ENCODE data around the gene PARD3. TPM values are rescaled to one million over a fixed set of nuclear protein-coding genes. Genes with fewer than 3 reads are reported as not detected.
"Not testable (repeated sequence)": the region's sequence is repeated elsewhere in the genome, so short reads cannot be mapped to it uniquely, and the experiment has no call there.

The PARD3 gene
- total RNA-seq, 1 experiment from 2014 or later: 19.3 TPM

DNA sequence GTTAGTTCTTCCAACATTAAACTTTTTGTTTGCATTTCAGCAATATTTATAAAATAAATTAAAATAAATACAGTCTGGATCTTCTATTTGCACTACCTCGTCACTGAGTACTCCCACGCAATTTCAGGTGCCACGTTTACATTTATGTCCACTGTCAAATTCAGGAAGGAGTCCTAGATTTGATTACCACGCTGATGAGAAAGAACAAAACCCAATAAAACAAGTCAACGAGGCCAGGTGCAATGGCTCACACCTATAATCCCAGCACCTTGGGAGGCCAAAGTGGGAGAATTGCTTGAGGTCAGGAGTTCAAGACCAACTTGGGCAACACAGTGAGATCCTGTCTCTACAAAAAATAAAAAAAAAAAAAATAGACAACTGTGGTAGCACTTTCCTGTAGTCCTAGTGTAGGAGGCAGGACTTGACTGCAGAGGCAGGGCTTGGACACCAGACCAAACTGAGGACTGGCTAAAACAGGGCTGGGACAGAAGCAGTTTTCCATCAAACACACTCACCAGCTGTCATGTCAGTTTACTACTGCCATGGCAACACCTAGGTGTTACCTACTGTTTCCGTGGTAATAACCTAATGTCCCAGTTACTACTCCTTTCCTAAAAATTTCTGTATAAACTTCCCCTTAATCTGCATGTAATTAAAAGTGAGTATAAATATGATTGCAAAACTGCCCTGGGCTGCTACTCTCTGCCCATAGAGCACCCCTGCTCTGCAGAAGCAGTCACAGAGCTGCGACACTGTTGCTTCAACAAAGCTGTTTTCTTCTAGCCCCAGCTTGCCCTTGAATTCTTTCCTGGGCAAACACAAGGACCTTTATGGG is 341.7 kb downstream of the PARD3 start:
- DNase-seq (ENCODE audit: low spot score): no peak

DNA sequence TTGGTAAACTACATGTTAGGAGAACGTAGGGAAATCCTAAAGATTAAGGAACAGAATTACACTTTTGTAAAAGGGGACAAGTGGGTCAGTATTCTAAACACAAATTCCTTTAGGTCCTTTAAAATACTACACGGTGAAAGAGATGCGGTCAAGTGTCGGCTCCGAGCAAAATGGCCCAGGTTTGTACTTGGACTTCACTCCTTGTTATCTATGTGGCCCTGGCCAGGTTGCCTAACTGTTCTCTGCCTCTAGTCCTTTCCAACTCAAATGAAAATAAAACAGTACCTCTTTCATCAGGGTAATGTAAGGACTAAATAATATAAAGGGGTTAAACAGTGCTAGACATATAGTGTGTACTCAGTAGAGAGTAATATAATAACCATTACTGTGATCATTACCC is 344.8 kb downstream of the PARD3 start:
- no peak for DNase-seq (ENCODE audit: low spot score)

DNA sequence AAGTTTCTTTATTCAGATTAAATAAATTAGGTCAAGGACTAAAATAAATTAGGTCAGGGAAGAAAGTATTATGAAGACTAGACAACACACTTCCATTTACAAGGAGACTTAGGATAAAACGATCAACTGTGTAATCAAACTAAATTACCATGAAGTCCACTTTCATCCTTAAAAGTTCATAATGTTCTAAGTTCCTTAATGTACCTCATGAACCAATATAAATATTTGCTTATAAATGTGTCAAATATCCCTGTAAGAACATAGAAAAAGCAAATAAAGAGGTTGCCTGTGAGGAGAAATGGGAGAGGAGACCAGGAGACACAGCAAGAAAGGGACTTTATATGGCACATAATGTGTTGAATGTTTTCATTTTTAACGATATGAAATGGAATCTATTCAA is 345.6 kb downstream of the PARD3 start:
- no peak for DNase-seq (ENCODE audit: low spot score)

DNA sequence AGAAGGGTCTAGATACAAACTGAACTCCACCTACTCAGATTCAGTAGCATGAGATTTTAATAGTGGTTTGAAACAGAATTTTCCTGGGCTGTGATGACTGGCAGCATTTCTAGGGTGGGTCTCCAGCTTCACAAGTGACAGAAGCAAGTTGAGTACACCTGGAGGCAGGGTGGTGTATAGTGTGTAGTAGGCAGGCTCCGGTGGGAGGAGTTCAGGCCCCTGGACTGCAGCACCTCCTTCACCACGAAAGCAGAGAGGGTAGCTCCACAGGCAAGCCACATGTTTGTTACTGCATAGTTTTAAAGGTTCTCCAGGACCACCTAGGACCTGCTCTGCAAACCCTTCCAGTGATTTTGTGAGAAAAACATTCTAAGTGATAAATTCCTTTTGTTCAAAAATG is 347.2 kb downstream of the PARD3 start:
- DNase-seq (ENCODE audit: low spot score): no peak

DNA sequence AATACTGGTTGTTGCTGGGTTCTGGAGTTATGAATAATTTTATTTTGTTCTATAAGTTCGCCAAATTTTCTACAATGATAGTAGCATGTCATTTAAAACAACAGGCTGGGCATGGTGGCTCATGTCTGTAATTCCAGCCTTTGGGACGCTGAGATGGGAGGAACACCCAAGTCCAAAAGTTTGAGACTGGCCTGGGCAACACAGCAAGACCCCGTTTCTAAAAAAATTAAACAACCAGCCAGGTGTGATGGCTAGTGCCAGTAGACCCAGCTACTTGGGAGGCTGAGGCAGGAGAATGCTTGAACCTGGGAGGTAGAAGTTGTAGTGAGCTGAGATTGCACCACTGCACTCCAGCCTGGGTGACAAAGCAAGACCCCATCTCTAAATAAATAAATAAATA is 347.7 kb downstream of the PARD3 start:
- DNase-seq (ENCODE audit: low spot score): no peak

DNA sequence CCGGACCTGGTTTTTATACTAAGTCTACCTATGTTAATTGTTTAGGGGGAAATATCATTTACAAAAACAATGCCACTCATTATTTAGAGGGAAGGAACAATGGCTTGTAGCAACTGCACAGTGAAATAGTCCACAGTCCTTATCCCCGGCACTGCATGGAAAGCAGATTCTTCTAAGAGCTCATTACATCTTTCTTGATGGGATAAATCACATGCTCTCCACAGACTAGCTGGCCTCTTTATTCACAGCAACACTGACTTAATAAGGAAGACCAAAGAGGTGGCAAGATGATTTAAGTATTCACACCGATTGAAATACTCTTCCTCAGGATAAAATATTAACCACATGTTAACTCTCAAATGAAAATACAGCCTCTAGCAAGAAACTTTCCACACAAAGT is 349.4 kb downstream of the PARD3 start:
- no peak for DNase-seq (ENCODE audit: low spot score)

DNA sequence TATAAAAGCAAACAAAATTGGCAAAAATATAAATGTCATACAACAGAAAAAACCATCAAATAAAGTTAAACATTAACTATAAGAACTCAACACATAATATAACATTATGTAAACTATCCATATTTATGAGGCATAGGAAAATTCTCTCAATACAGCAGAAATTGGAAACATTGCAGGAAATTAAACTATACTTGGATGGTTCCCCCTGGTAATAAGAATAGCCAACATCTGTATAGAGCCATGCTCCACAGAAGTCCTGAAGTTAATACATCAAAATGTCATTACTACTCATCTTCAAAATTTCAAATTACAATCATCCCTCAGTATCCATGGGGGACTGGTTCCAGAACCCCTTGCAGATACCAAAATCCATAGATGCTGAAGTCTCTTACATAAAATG is 350.5 kb downstream of the PARD3 start:
- DNase-seq (ENCODE audit: low spot score): no peak

DNA sequence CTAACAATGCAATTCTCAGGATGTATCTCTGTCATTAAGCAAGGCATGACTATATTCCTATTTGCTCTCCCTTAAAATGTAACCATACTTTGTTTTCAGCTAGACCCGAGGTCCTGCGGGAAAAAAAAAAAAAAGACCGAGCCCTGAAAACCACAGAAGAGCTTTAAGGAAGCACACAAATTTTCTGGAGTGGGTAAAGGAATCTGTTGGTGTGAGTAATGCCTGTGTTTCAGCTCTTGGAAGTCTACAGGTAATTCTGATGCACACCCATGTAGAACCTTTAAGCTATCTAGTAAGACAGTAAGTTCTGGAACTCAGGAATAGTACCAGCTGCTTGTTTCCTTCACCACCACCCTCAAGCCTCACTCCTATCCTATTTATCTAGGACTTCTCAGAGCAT is 351.1 kb downstream of the PARD3 start:
- DNase-seq (ENCODE audit: low spot score): no peak

DNA sequence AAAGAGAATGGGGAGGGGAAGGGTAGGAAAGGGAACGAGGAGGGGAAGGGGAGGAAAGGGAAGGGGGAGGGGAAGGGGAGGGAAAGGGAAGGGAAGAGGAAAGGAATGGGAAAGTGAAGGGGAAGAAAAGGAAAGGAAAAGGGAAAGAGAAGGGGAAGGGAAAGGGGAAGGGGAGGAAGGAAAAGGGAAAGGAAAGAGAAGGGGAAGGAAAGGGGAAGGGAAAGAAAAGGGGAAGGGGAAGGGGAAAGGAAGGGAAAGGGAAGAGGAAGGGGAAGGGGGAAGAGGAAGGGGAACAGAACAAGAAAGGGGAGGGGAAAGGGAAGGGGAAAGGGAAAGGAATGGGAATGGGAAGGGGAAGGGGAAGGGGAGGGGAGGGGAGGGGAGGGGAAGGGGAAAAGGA is 352.1 kb downstream of the PARD3 start:
- no peak for DNase-seq (ENCODE audit: low spot score)

DNA sequence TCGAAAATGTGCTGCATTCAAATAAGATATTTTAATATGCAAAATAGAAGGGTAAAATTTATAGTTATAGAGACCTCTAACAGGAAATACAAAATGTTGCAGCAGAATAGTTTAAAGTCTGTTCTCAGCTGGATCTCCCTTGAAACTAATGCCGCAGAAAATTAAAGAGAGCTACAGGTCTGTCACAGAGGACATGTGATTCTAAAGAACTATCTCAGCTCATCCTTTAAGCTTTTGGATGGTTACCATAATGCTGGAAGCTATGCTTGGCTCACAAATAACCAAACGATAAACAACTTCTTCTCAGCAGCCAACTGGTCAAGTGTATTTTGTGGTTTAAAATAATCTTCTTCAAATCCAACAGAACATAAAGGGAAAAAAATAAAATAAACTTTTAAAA is 353.0 kb downstream of the PARD3 start:
- DNase-seq (ENCODE audit: low spot score): no peak

DNA sequence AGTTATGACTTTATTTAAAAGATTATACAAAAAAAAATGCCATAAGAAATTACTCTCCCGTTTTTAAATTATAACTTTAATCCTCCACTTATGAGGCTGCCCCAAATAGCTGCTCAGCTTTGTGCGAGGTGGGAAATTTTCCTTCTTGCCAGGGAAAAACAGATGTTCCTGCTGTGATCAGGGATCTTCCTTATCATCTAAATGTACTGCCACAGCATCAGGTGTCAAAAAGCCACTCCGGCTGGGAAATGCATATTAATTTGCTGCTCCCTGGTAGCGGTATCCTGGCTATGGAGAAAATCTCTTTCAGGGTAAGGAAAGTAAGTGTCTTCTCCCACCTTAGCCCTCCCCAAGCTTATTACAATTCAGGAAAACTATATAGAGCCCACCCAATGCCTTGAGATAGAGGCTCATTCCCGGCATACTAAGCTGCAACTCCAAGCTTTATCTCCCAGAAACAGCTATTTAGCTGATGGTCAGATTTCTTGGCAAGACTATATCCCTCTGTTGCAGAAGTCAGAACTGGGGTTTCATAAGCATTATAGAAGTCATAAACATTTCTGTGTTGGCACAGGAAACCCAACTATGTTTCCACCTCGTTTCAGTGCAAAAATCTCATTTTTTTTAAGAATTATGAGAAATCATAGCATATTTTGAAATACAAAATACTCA is 360.4 kb downstream of the PARD3 start:
- no peak for DNase-seq (ENCODE audit: low spot score)

DNA sequence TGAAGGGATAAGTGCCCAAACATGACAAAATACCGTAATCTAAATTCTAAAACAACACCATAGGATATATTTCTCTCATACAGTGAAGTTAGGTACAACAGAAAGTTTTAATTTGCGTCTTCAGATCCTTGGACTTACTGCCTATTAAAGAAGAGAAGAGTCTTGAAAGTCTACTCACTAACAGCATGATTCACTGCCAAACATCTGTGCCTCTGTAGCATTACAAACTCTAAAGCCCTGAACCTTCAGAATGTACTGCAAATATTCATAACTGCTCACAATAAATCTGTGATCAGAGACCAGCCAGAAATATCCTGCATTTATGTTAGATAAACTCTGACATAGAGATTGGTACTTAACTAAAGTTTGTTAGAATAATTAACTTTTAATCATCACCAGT is 365.3 kb downstream of the PARD3 start:
- no peak for DNase-seq (ENCODE audit: low spot score)

DNA sequence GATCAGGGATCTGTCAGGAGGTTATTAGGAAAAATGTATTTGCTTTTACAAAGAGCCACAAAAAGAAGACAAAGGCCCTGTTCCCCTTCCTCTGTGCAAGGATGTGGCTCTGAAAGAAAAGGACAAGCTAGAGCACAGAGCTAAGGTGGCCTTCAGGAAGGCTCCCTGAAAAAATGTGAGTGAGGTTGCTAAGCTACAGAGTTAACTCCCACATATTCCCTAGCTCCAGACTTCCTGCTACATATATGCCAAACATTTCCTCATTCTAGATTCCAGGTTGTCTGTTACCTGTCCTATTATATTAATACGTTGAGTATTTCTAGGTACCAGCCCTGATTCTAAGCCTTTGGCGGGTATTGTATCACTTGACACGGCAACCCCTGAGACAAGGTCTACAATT is 369.0 kb downstream of the PARD3 start:
- DNase-seq (ENCODE audit: low spot score): no peak

DNA sequence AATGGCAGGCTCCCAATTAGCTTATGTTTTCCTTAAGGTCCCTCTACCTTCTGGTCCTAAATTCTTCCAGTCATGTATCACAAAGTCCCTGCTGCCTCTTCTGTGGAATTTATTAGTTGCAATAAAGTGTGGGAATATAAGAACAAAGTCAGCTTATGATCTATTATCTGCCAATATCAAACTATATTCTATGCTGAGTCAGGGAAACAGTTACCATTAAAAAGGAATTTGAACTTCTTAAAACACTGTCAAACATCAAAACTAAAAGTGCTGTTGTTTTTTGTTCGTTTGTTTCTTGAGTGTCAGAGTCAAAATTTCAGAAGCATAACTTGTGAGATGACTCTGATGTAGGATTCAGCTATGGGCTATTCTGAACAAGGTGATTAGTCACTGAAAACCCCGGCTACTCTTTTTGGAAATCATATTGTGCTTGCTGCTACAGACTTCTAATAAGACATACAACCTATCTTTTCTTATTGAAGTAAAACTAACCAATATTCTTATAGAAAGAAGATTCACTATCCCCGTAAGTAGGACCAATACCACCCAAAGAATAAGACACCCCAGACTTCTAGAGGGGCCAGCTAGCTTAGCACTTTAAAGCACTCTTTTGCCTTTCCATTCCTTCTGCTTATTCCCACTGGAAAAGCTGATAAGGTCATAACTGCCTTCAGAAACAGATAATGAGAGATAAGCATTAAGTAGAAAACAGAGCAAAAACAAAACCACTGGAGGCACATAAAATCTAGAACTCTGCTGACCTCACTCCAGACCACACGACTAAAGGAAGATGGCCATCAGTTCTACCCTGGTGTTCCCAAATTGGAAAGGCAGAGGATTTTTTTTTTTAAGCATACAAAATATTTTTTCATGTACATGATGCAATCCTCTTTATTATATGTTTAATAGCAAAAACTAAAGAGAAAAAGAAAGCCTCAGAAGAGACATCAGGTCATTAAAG is 370.6 kb downstream of the PARD3 start:
- no peak for DNase-seq (ENCODE audit: low spot score)

DNA sequence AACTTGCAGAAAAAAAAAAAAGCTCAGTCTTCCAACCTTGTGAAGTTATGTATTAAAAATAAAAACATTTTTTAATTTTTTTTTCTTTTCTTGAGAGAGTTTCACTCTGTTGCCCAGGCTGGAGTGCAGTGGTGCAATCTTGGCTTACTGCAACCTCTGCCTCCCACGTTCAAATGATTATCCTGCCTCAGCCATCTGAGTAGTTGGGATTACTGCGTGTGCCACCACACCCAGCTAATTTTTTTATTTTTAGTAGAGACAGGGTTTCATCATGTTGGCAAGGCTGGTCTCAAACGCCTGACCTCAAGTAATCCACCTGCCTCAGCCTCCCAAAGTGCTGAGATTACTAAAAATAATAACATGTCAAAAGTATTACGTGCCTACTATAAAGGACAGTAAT is 375.7 kb downstream of the PARD3 start:
- DNase-seq (ENCODE audit: low spot score): not testable (repeated sequence)

DNA sequence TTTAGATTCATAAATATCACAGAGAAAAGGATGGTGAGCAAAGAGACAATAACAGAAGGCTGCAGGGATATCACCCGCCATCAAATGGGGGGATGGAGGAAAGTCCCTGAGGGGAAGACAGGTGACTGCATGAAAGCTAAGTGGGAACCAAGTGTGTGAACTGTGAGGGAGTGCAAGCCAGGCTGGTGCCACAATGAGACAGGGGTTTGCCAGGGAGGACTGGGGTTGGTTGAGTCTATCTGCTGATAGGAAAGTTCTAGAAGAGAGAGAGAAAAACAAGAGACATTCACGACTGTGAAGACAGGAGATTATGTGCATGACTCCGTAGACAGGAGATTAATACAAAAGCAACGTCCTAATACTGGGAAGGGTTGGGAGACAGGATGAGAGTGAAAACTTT is 376.4 kb downstream of the PARD3 start:
- DNase-seq (ENCODE audit: low spot score): no peak

DNA sequence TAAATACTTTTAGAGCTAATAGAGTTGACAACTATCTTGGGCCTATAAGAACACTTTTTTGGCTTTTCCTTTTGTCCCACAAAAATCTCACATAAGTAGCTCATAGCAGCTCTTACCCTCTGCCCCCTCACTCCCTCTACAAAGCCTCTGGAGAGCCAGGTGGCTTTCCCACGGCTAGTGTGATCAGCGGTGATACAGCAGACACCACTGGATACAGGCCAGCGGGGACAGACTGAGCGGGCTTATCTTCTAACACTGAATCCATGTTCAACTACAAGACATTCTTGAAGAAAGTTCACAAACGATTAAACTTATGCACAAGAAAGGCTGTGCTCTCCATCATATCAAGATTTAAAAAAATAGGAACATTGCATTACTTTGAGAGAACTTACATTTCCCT is 377.2 kb downstream of the PARD3 start:
- no peak for DNase-seq (ENCODE audit: low spot score)

DNA sequence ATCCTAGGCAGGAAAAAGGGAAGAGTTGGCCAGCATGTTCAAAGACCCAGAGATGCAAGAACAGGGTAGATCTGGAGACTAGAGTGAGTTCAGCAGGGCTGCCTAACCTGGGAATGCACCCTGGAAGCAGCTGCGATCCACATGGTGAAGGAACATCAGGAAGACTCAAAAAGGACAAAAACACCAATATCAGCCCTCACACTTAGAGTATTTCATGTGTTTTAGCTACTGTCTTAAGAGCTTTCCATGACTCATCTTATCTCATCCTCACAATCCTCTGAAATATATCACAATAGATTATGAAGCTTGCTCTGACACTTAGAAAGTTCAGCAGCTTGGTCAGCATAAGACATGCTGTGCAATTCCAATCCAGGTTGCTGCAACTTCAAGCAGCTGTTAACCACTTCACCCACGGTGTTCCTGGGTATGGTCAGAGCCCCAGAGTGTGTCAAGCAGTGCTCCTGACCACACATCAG is 380.9 kb downstream of the PARD3 start:
- no peak for DNase-seq (ENCODE audit: low spot score)

DNA sequence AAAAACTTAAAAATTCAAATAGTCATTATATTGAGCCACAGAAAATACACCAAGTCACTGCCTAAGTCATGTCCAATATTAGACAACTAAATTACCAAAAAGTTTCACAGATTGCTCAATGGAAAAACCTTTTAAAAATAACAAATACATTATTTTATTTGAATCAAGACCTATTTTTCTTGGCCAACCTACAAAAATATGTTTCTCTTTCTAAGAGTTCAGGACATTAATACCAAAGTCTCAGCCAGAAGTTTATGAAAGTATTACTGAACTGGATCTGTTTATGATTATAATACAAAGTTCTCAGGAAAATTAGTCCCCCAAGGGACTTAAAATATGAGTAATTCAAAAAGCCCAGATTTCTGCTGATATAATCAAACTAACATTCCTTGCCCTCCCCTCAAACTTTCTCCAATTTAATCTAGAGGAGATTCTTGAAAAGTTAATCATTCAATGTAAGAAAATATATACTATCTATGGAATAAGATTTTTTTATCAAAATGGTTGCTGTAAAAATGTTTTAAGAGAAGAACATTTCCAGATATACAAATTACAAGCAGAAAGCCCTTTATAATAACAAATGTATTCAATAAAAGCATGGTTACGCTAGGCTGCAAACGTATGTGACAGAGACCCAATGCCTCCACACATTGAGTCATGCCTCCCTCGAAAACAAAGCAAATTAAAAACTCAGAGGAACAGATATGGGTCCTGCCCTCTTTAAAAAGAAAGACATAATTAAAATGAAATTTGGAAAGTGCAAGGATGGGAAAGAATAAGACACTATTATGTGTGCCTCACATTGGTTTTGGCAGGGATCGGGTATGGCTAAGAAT is 381.6 kb downstream of the PARD3 start:
- DNase-seq (ENCODE audit: low spot score): no peak

DNA sequence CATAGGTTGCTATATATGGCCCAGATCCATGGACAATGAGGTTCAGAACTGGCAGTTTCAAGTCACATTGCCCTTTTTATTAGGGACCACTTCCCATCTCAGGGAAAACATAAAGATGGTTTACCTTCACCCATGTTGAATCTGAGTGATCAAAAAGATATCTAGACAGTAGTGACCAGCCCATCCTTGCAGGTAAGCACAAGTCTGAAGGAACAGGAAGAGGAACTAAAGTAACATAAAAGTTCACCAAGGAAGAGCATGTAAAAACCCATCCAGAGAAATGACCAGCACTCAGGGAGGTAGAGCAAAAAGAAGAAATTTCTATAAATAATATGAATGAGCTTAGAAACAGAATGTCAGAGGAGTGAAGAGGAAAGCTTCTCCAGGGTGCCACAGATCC is 382.5 kb downstream of the PARD3 start:
- DNase-seq (ENCODE audit: low spot score): no peak

DNA sequence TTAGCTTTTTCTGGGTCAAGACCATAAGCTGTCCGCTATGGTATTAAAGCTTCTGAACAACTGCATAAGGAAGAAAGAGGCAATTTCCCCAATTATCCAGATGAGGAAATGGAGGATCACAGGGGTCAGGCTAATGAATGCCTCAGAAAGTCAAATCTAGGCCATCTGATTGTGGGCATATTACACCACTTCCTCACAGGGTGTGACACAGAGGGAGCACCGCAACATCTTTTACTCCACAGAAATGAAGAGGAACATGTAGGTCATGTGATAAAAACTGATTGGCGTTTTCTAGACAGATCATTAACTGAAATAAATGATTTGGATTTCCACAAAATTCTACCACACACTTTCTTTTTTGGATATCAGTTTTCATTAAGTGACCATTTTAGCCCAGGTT is 384.4 kb downstream of the PARD3 start:
- no peak for DNase-seq (ENCODE audit: low spot score)
